HG02678 (cell line): ENCODE measurements around the gene MXD4.

Source experiments
- ATAC-seq: cut with Tn5 transposase; IDR thresholded peaks from one replicate; pipeline ENCODE4 v1.9.1; 2021; ENCODE audit warnings: mild to moderate bottlenecking, moderate library complexity; ENCODE audit not compliant: unreplicated experiment

The MXD4 gene

GRCh38 chr4:2261853-2262144 is at the start of gene MXD4:
TSS of gene MXD4 (minus strand) at chr4:2262109. CDS start at chr4:2261980, 129 bp downstream.
- peak; percentile 0 for ATAC-seq

DNA sequence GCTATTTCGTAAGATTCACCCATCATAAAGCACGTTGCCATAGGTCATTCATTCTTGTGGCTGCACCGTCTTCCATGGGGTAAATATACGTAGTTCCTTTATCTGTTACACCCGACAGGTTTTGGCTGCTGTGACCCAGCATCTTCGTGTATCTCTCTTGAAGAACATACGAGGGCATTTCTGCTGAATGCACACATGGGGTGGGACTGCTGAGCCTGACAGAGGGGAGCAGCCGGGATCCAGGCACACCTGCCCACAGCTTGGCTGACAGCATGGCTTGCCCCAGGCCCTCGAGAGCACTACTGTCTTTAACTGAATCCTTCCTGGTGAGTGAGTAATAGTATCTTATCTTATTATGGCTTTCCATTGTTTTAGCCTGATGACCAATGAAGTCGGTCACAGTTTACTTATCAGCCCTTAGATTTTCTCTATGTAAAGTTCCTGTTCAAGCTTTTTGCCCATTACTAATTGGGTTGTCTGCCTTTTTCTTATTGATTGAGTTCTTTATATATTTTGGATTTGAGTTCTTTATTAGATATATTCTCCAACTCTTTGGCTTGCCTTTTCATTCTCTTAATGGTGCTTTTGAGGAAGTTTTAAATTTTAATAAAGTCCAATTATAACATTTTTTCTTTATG is 45.0 kb upstream of the MXD4 start:
- no peak for ATAC-seq

- ATAC-seq, result no peak
These were observed 44.0 kb upstream of the MXD4 start for GRCh38 chr4:2305766-2306501.

- ATAC-seq, result no peak
These were observed 43.1 kb upstream of the MXD4 start for GRCh38 chr4:2304877-2305561.

- no peak for ATAC-seq
These were observed 42.5 kb upstream of the MXD4 start for GRCh38 chr4:2304321-2304876.

GRCh38 chr4:2303686-2304320 is 41.9 kb upstream of the MXD4 start:
- no peak for ATAC-seq

DNA sequence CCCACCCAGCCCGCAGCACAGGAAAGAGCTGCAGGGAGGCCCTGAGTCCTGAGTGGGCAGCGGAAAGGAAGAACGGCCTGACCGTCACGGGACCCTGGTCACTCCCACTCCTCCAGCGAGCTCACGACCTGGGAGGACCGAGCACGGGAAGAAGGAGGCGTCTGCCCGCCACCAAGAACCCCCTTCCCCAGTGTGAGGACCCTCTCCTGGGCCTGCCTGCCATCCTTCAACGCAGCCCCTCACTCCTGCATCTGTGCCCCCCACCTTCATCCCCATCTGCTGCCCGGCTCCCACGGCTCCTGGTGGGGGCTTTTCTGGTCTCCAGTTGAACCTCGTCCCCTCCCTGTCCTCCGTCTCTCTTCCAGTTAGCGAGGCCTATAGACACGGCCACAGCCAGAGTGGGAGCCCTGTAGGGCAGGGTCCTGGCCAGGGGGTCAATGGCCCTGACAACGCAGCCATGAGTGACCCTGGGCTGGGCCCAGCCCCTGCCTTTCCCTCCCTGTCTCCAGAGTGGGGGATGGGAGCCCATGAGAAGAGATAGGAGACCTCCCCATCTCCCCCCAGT is 41.3 kb upstream of the MXD4 start:
- ATAC-seq, result no peak

DNA sequence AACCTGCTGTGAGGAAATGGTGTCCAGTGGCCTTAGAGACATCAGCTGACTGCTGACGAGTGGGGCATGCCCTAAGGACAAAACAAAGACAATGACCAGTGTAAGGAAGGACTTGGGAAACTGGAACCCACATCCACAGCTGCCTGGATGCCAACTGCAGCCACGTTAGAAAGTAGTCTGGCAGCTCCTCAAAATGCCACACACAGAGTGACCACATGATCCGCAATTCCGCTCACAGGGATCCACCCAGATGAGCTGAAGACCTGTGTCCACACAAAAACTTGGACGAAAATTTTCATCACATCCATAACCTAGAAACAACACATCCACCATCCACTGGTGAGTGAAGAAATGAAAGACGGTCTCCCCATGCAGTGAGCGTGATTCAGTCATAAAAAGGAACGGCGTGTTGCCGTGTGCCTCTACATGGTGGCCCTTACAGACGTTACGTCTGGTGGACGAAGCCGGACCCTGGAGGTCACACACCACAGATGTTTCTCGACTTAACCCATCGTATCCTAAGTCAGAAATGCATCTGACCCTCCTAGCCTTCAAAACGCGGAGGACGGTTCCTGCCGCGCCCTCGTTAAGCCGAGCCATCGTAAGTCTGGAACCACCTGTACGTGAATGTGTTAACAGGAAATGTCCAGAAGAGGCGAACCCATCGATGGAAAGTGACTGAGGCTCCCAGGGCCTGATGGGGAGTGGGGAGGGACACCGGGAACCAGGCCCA is 40.6 kb upstream of the MXD4 start:
- no peak for ATAC-seq

DNA sequence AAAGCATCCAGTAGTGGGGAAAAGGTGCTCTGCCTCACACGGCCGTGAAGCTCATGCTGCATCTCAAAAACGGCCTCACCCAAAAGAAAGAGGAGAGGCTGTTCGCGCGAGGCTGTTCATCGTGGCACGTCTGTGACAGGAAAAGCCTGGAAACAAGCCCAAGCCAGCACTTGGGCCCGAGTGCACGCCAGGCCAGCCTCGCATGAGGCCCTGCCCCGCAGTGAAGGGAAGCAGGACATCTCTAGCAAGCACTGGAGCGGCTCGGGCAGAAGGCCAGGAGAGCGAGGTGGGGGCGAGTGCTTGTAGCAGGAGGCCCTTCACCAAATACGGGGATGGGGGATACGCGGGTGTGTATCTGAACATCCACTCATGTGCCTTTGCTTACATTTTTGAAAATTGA is 39.9 kb upstream of the MXD4 start:
- ATAC-seq, result no peak

GRCh38 chr4:2301225-2301642 is 39.3 kb upstream of the MXD4 start:
- ATAC-seq, result no peak

DNA sequence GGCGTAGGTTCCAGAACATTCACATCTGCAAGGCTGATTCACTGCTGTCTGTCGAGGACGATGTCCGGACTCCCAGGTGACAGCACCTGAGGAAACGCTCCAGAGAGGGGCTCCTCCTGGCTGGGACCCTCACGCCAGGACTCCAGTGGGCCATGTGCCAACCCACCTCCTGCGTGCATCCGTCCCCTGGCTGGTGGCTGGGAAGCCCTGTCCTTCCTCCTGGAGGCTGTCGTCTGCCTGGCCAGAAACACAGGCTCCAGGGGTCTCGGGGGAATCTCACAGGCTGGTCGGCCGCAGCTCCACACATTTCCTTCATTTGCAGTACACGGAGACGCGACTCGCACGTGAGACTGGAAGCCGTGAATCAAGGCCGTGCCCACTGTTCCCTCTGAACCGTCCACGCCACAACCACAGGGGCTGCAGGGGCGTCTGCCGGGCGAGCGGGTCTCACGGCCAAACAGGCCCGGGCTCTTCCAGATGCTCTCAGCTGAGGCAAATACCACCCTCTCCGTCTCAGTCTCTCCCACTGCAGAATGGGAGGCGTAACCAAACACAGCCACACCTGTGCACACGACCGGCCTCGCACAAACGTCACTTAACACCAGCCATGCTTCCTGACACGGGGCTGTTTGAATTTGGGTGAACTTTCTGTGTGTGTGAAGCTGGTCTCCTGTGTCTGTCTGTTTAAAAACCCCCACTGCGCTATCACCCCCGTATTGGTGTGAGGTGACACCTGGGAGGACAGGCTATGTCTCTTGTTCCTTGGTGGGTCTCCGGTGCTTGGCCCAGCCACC is 38.7 kb upstream of the MXD4 start:
- no peak for ATAC-seq

DNA sequence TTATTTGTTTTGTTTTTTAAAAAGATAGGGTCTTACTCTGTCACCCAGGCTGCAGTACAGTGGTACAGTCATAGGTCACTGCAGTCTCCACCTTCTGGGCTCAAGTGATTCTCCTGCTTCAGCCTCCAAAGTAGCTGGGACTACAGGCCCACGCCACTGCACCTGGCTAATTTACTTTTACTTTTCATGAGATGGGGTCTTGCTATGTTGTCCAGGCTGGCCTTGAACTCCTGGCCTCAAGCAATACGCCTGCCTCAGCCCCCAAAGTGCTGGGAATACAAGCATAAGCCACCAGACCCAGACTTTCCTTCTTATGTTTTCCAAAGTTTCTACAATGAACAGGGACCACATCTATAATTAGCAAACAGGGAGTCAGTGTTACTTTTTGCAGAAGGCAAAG is 37.9 kb upstream of the MXD4 start:
- no peak for ATAC-seq

DNA sequence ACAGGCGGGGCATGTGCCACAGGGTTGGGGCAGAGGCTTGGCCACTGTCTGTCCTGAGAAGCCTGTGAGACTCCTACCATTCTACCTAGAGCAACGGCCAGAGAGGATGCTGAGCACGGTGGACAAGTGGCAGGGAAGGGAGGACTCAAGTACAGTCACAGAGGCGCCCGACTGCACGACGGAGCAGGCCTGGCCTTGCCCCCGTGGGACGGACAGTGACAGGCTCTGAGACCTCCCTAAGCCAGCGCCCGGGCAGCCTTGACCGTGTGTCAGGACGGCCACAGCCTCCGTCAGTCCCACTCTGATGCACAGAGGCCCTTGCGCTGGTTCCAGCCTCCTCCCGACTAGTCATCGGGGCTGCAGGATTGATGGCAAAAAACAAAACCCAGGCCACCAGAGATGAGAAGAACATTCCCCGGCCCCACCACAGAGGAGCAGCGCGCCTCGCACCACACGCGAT is 36.7 kb upstream of the MXD4 start:
- ATAC-seq, result no peak

GRCh38 chr4:2297606-2298531 is 36.0 kb upstream of the MXD4 start:
- no peak for ATAC-seq

- ATAC-seq, result no peak
These were observed 35.0 kb upstream of the MXD4 start for GRCh38 chr4:2296631-2297601.

- no peak for ATAC-seq
These were observed 34.1 kb upstream of the MXD4 start for GRCh38 chr4:2295900-2296442.

GRCh38 chr4:2295500-2295899 is 33.6 kb upstream of the MXD4 start:
- no peak for ATAC-seq
